H9 (cell line): Measurements from ENCODE around the gene CD59. TPM values are rescaled to one million over a fixed set of nuclear protein-coding genes. Genes with fewer than 3 reads are reported as not detected.
A peak's percentile ranks its signal among the peaks of the same experiment; 100 is the strongest.

Experiments
- DNase-seq: peaks from one replicate; pipeline ENCODE4 v3.0.0-alpha.2; 2017
- H2AFZ ChIP-seq: one replicate; pipeline ENCODE4 v1.6.1; 2013; ENCODE audit warnings: mild to moderate bottlenecking, low read length, control low read depth, moderate library complexity
- H2AK5ac ChIP-seq: 2 replicates; pipeline ENCODE4 v1.6.1; 2013; ENCODE audit warnings: low read length, control low read depth, mixed read lengths; ENCODE audit not compliant: insufficient read length
- H2BK120ac ChIP-seq: one replicate; pipeline ENCODE4 v1.6.1; 2013; ENCODE audit warnings: low read depth, mild to moderate bottlenecking, low read length, control low read depth, inconsistent platforms; ENCODE audit not compliant: poor library complexity, severe bottlenecking
- H2BK12ac ChIP-seq: 2 replicates; pipeline ENCODE4 v1.6.1; 2013; ENCODE audit warnings: low read length, control low read depth, mixed read lengths, low read depth; ENCODE audit not compliant: insufficient read length
- H2BK15ac ChIP-seq: 2 replicates; pipeline ENCODE4 v1.6.1; 2013; ENCODE audit warnings: low read depth, low read length, control low read depth
- H2BK20ac ChIP-seq: one replicate; pipeline ENCODE4 v1.6.1; 2013; ENCODE audit warnings: low read depth, mild to moderate bottlenecking, low read length, control low read depth, inconsistent platforms; ENCODE audit not compliant: poor library complexity, severe bottlenecking
- H2BK5ac ChIP-seq: 2 replicates; pipeline ENCODE4 v1.6.1; 2013; ENCODE audit warnings: low read length, control low read depth, mixed read lengths; ENCODE audit not compliant: insufficient read length
- H3K14ac ChIP-seq: 2 replicates; pipeline ENCODE4 v1.6.1; 2013; ENCODE audit warnings: low read length, control low read depth; ENCODE audit not compliant: insufficient read depth
- H3K18ac ChIP-seq: 2 replicates; pipeline ENCODE4 v1.6.1; 2013; ENCODE audit warnings: low read depth, mild to moderate bottlenecking, mixed read lengths, low read length, control low read depth; ENCODE audit not compliant: insufficient read length
- H3K23ac ChIP-seq: 2 replicates; pipeline ENCODE4 v1.6.1; 2013; ENCODE audit warnings: low read length, control low read depth, mixed read lengths, low read depth; ENCODE audit not compliant: insufficient read length
- H3K23me2 ChIP-seq: 2 replicates; pipeline ENCODE4 v1.6.1; 2013; ENCODE audit warnings: low read depth, mild to moderate bottlenecking, mixed read lengths, low read length, control low read depth; ENCODE audit not compliant: insufficient read length, poor library complexity, severe bottlenecking
- H3K27ac ChIP-seq: 2 replicates; pipeline ENCODE4 v1.5.1; 2013; ENCODE audit warnings: low read length, control low read depth, mixed read lengths, low read depth; ENCODE audit not compliant: insufficient read length
- H3K27me3 ChIP-seq: 2 replicates; pipeline ENCODE4 v1.6.1; 2013; ENCODE audit warnings: low read length, control low read depth, inconsistent platforms; ENCODE audit not compliant: insufficient read depth
- H3K4ac ChIP-seq: 2 replicates; pipeline ENCODE4 v1.6.1; 2013; ENCODE audit warnings: low read depth, mild to moderate bottlenecking, control low read depth, inconsistent platforms, low read length, moderate library complexity
- H3K4me1 ChIP-seq: 2 replicates; pipeline ENCODE4 v1.6.1; 2013; ENCODE audit warnings: low read length, control low read depth, inconsistent platforms; ENCODE audit not compliant: insufficient read depth
- H3K4me2 ChIP-seq: 2 replicates; pipeline ENCODE4 v1.6.1; 2013; ENCODE audit warnings: low read length, control low read depth, mixed read lengths; ENCODE audit not compliant: insufficient read length, insufficient read depth
- H3K56ac ChIP-seq: 2 replicates; pipeline ENCODE4 v1.6.1; 2013; ENCODE audit warnings: low read depth, mild to moderate bottlenecking, mixed read lengths, low read length, control low read depth; ENCODE audit not compliant: insufficient read length
- H3K79me1 ChIP-seq: 2 replicates; pipeline ENCODE4 v1.6.1; 2013; ENCODE audit warnings: low read depth, mild to moderate bottlenecking, moderate library complexity, low read length, control low read depth, inconsistent platforms; ENCODE audit not compliant: insufficient read depth, poor library complexity, severe bottlenecking
- H3K79me2 ChIP-seq: 2 replicates; pipeline ENCODE4 v1.6.1; 2013; ENCODE audit warnings: low read length, control low read depth, inconsistent platforms; ENCODE audit not compliant: insufficient read depth
- H3K9ac ChIP-seq: 2 replicates; pipeline ENCODE4 v1.6.1; 2013; ENCODE audit warnings: low read length, control low read depth, mixed read lengths; ENCODE audit not compliant: insufficient read length; ENCODE audit errors: extremely low read depth
- H3K9me3 ChIP-seq: one replicate; pipeline ENCODE4 v1.6.1; 2013; ENCODE audit warnings: low read depth, low read length, inconsistent platforms; ENCODE audit not compliant: control insufficient read depth
- H3T11ph ChIP-seq: one replicate; pipeline ENCODE4 v1.6.1; 2013; ENCODE audit warnings: mild to moderate bottlenecking, low read length, control low read depth, inconsistent platforms
- H4K20me1 ChIP-seq: one replicate; pipeline ENCODE4 v1.6.1; 2013; ENCODE audit not compliant: control insufficient read depth, insufficient read length, insufficient read depth
- H4K5ac ChIP-seq: 2 replicates; pipeline ENCODE4 v1.6.1; 2013; ENCODE audit warnings: low read depth, mild to moderate bottlenecking, mixed read lengths, low read length, control low read depth; ENCODE audit not compliant: insufficient read length
- H4K8ac ChIP-seq: replicated peaks from 2 replicates; pipeline ENCODE4 v1.6.1; 2013; ENCODE audit warnings: low read length, control low read depth, mixed read lengths, low read depth; ENCODE audit not compliant: insufficient read length
- H4K91ac ChIP-seq: 2 replicates; pipeline ENCODE4 v1.6.1; 2013; ENCODE audit warnings: low read depth, mild to moderate bottlenecking, moderate library complexity, mixed read lengths, low read length, control low read depth; ENCODE audit not compliant: insufficient read length
- H3K27ac Mint-ChIP-seq, 3 experiments: 2 replicates in 2 of 3; 3 replicates in 1 of 3; pipeline ENCODE4 v1.8.0; 2020 to 2021; ENCODE audit warnings: mixed read lengths in 3 of 3, mild to moderate bottlenecking in 1 of 3, moderate library complexity in 1 of 3
- H3K27me3 Mint-ChIP-seq: 2 replicates; pipeline ENCODE4 v1.8.0; 2021; ENCODE audit warnings: low read depth, mild to moderate bottlenecking, moderate library complexity, mixed read lengths
- H3K36me3 Mint-ChIP-seq, 3 experiments: 2 replicates in 2 of 3; 3 replicates in 1 of 3; pipeline ENCODE4 v1.8.0; 2020 to 2021; ENCODE audit warnings: low read depth in 3 of 3, mixed read lengths in 3 of 3; ENCODE audit not compliant: insufficient read depth in 1 of 3
- H3K4me1 Mint-ChIP-seq, 2 experiments: 2 replicates each; pipeline ENCODE4 v1.8.0; 2020; ENCODE audit warnings: mixed read lengths in 2 of 2
- H3K4me3 Mint-ChIP-seq, 2 experiments: 2 replicates in 1 of 2; 3 replicates in 1 of 2; pipeline ENCODE4 v1.8.0; 2020 to 2021; ENCODE audit warnings: mild to moderate bottlenecking in 2 of 2, mixed read lengths in 2 of 2, moderate library complexity in 1 of 2
- H3K9me3 Mint-ChIP-seq, 2 experiments: 2 replicates in 1 of 2; 3 replicates in 1 of 2; pipeline ENCODE4 v1.8.0; 2020; ENCODE audit warnings: mild to moderate bottlenecking in 2 of 2, mixed read lengths in 2 of 2, moderate library complexity in 1 of 2
- WGBS: extraction: QIAGEN DNeasy Blood & Tissue Kit; methylation state at CpG from one replicate; pipeline ENCODE4 v1.1.7; 2013; ENCODE audit warnings: missing lambda C conversion rate, low lambda C conversion rate, mixed read lengths; ENCODE audit not compliant: insufficient read length; ENCODE audit errors: extremely low coverage; 5-methylcytosine and 5-hydroxymethylcytosine counted together
- total RNA-seq: library from RNA; stranded (reverse); gene quantifications from 2 replicates; pipeline ENCODE4 v1.2.1, GENCODE V29; 2021
- TF ChIP-seq, protein P1 (sequence below): fragments of 200-600 bp; sonication (generic); conservative IDR thresholded peaks from 3 replicates; pipeline ENCODE4 v1.8.0; 2021; ENCODE audit warnings: antibody characterized with exemption, mild to moderate bottlenecking

Gene CD59
- total RNA-seq, 1 experiment from 2014 or later, result 91.5 TPM

GRCh38 chr11:33691066-33691864 lies 45.0 kb downstream of the CD59 start:
- Histone ChIP-seq H2BK20ac (no peak overlapping the region), H3T11ph (no peak overlapping the region), H3K23ac (no peak overlapping the region), H2BK120ac (no peak overlapping the region), H4K91ac (no peak overlapping the region), H4K8ac (no peak overlapping the region), H2BK15ac (no peak overlapping the region), H2AK5ac (no peak overlapping the region), H3K79me1 (no peaks in the 10 kb centered on the region), H3K79me2 (no peaks in the 10 kb centered on the region), H3K9me3 (no peaks in the 10 kb centered on the region), H4K20me1 (no peaks in the 10 kb centered on the region), H2AFZ (no peak overlapping the region), H4K5ac (no peak overlapping the region), H2BK5ac (no peak overlapping the region), H3K4me1 (peaks cover 5% of the 10 kb centered on the region; the same call in 1 of the 2 replicates), H3K56ac (no peak overlapping the region), H3K4ac (no peak overlapping the region), H3K27ac (no peak overlapping the region), H2BK12ac (no peak overlapping the region), H3K23me2 (no peaks in the 10 kb centered on the region), H3K14ac (no peak overlapping the region), H3K4me2 (no peak overlapping the region), H3K9ac (no peak overlapping the region), H3K18ac (no peak overlapping the region), H3K27me3 (no peaks in the 10 kb centered on the region)
- H3K9me3 Mint-ChIP-seq, result no peaks in the 10 kb centered on the region
- H3K4me3 Mint-ChIP-seq, result no peak overlapping the region
- H3K27ac Mint-ChIP-seq, result peak overlapping the region in 1 of 3 experiments; percentile 32; a peak in 1 of 7 replicates
- TF ChIP-seq, protein P1, sequence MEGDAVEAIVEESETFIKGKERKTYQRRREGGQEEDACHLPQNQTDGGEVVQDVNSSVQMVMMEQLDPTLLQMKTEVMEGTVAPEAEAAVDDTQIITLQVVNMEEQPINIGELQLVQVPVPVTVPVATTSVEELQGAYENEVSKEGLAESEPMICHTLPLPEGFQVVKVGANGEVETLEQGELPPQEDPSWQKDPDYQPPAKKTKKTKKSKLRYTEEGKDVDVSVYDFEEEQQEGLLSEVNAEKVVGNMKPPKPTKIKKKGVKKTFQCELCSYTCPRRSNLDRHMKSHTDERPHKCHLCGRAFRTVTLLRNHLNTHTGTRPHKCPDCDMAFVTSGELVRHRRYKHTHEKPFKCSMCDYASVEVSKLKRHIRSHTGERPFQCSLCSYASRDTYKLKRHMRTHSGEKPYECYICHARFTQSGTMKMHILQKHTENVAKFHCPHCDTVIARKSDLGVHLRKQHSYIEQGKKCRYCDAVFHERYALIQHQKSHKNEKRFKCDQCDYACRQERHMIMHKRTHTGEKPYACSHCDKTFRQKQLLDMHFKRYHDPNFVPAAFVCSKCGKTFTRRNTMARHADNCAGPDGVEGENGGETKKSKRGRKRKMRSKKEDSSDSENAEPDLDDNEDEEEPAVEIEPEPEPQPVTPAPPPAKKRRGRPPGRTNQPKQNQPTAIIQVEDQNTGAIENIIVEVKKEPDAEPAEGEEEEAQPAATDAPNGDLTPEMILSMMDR, result no peak
- no peaks in the 10 kb centered on the region; the same call in 1 of the 2 replicates for H3K27me3 Mint-ChIP-seq
- H3K4me1 Mint-ChIP-seq, result peaks cover 39 to 45% of the 10 kb centered on the region in 2 experiments
- DNase-seq, result no peak
- no CpG with 5 or more reads among the region's 6 CpGs for WGBS
- H3K36me3 Mint-ChIP-seq, result no peaks in the 10 kb centered on the region
